Measurements from ENCODE around the gene ECHS1. TPM values are rescaled to one million over a fixed set of nuclear protein-coding genes. Genes with fewer than 3 reads are reported as not detected.
"Not testable (repeated sequence)": the region's sequence is repeated elsewhere in the genome, so short reads cannot be mapped to it uniquely, and the experiment has no call there.

The ECHS1 gene
- total and polyA plus RNA-seq, 7 donors = 83.2 to 151 (median 121) TPM

DNA sequence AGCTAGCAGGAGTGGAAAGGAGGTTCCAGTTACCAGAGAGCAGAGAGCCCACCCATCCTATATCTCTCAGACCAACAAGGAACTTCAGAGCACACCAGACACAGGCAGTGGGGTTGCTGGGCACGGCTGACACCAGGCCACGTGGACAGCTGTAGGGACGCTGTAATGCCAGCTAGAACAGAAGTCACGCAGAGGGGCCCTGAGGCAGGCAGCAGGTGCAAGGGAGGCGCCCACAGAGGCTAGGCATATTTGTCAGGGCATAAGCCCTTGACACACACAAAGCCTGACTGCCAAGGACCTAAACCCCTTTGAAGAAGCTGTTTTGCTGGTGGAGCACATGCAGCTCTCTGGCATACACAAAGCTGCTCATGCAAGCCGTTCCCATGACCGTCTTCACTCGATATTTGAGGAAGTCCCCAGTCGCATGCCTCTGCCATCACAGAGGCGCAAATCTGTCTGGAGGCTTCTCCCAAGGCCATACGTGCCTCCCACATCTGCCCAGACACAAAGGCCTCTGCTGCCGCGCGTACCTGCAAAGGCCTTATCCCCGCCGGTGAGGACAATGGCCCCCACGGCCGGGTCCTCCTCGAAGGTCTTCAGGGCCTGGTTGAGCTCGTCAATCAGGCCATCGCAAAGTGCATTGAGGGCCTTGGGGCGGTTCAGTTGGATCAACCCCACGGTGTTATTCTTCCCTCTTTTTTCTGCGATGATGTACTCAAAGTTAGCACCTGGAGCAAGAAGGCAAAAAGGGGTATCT is 2.9 kb downstream of the ECHS1 start:
- WGBS, 3 donors = 71 to 81% (median 73%) methylated on average over 24 of the region's 24 CpGs
- TF ChIP-seq, protein P1, sequence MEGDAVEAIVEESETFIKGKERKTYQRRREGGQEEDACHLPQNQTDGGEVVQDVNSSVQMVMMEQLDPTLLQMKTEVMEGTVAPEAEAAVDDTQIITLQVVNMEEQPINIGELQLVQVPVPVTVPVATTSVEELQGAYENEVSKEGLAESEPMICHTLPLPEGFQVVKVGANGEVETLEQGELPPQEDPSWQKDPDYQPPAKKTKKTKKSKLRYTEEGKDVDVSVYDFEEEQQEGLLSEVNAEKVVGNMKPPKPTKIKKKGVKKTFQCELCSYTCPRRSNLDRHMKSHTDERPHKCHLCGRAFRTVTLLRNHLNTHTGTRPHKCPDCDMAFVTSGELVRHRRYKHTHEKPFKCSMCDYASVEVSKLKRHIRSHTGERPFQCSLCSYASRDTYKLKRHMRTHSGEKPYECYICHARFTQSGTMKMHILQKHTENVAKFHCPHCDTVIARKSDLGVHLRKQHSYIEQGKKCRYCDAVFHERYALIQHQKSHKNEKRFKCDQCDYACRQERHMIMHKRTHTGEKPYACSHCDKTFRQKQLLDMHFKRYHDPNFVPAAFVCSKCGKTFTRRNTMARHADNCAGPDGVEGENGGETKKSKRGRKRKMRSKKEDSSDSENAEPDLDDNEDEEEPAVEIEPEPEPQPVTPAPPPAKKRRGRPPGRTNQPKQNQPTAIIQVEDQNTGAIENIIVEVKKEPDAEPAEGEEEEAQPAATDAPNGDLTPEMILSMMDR (IDR thresholded peaks at IDR 0.05) = no peak
- DNase-seq (no peak), ATAC-seq (no peak)
- no peaks in the 10 kb centered on the region for H3K9me3 ChIP-seq
- intact Hi-C loops (cut with DNase I) = loop anchor here in 1 of 2 donors (5.0 kb wide), 1 partner anchor 58 kb away; no protein-coding TSS in a partner anchor
- no peak overlapping the region for H3K4me3 ChIP-seq
- H3K27me3 ChIP-seq (ENCODE audit: insufficient read depth in 3 of 3, low read length in 2 of 3) = no peaks in the 10 kb centered on the region
- peaks cover 11% of the 10 kb centered on the region for H3K4me1 ChIP-seq
- H3K36me3 ChIP-seq (ENCODE audit: insufficient read depth in 1 of 2, low read depth in 1 of 2) = peaks cover 0 to 50% of the 10 kb centered on the region in 2 donors
- no peak overlapping the region for H3K27ac ChIP-seq

DNA sequence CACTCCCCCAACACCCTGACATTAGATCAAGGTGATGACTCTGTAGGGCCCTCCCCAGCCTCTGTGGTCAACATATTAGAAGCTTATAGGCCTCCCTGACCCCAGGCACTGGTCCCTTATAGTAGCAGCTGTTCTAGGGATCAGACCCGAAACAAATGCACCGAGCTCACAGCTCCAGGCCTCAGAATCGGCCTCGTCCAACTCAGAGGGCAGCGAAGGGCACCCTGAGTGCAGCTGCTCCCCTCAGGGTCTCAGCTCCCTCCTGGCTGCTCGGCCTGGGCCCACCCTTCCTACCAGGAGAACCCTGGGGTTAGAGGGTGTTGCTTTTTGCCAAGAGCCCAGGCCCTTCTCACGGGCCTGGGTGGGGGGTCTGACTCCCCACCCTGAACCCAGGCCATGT is 5.0 kb downstream of the ECHS1 start:
- Histone ChIP-seq H3K36me3 (ENCODE audit: insufficient read depth in 1 of 2, low read depth in 1 of 2) (peaks cover 0 to 68% of the 10 kb centered on the region in 2 donors), H3K4me1 (peaks cover 5% of the 10 kb centered on the region), H3K9me3 (no peaks in the 10 kb centered on the region), H3K4me3 (no peak overlapping the region), H3K27me3 (ENCODE audit: insufficient read depth in 3 of 3, low read length in 2 of 3) (no peaks in the 10 kb centered on the region), H3K27ac (no peak overlapping the region)
- intact Hi-C loops (cut with DNase I) = no loop called here
- ATAC-seq (no peak), DNase-seq (no peak)
- TF ChIP-seq, protein P1 (IDR thresholded peaks at IDR 0.05) = no peak
- WGBS, 3 donors = 56 to 67% (median 59%) methylated on average over 7 of the region's 7 CpGs

DNA sequence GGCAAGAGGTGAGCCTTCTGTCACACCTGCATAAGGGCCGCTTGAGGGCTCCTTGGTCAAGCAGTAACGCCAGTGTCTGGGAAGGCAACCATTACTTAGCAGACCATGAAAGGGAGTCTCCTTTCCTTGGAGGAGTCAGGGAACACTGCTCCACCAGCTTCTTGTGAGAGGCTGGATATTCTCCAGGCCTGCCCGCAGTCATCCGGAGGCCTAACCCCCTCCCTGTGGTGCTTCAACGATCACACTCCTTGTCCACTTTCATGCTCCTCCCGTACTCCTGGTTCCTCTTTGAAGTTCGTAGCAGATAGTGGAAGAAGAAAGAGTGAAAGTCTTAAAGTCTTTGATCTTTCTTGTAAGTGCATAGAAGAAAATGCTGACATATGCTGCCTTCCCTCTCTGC is 5.7 kb downstream of the ECHS1 start:
- H3K4me3 ChIP-seq; DNase-seq; H3K27ac ChIP-seq; H3K27me3 ChIP-seq (ENCODE audit: insufficient read depth in 3 of 3, low read length in 2 of 3); H3K9me3 ChIP-seq; H3K4me1 ChIP-seq; ATAC-seq; intact Hi-C loops (cut with DNase I): not testable (repeated sequence)
- WGBS, 3 donors = 82 to 90% (median 89%) methylated on average over 3 to 5 of the region's 7 CpGs
- peaks cover 2 to 75% of the 10 kb centered on the region in 2 donors for H3K36me3 ChIP-seq (ENCODE audit: insufficient read depth in 1 of 2, low read depth in 1 of 2)

DNA sequence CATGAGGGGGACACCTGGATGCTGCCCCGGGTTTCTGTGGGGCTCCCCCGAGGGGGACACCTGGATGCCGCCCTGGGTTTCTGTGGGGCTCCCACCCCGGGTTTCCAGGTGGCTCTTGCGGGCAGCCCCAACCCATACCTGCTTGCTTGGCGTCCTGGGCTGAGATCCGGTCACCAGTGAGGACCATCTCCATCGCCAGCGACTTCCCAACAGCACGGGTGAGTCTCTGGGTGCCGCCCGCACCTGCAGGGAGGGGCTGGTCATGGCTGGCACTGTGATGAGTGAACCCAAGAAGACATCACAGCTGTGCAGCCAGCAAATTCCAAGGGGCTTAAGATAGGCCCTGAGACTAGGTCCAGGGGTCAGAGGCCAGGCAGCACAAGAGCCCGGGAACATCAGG is 6.4 kb downstream of the ECHS1 start:
- TF ChIP-seq, protein P1 (IDR thresholded peaks at IDR 0.05) = no peak

DNA sequence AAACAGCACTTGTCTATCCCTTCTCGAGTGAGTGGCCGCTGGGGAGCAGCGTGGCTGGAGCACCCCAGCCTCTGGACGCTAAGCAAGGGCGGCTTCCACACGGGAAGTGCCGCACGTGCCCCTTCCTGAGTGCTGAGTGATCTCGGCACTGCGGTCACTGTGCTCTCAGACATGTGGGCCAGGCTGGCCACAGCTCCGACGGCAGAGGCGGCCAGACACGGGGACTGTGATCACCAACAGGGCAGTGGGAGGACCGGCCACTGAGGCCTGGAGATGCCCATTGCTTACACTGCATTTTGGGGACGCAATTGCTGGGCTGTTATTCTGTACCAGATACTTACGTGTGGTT is 7.0 kb downstream of the ECHS1 start:
- Histone ChIP-seq H3K27me3 (ENCODE audit: insufficient read depth in 3 of 3, low read length in 2 of 3) (no peaks in the 10 kb centered on the region), H3K4me1 (no peaks in the 10 kb centered on the region), H3K4me3 (no peak overlapping the region), H3K36me3 (ENCODE audit: insufficient read depth in 1 of 2, low read depth in 1 of 2) (peaks cover 4 to 85% of the 10 kb centered on the region in 2 donors), H3K27ac (no peak overlapping the region), H3K9me3 (no peaks in the 10 kb centered on the region)
- ATAC-seq (no peak), DNase-seq (no peak)
- TF ChIP-seq, protein P1 (IDR thresholded peaks at IDR 0.05) = no peak
- 84 to 85% (median 85%) methylated on average over 17 of the region's 17 CpGs for WGBS, 3 donors
- intact Hi-C loops (cut with DNase I) = no loop called here

More for the DNA sequence above, 6.4 kb downstream of the ECHS1 start:
- ATAC-seq (no peak), DNase-seq (no peak)
- no peak overlapping the region for H3K27ac ChIP-seq
- WGBS, 3 donors = 91 to 96% (median 93%) methylated on average over 9 to 13 of the region's 13 CpGs
- peaks cover 4 to 82% of the 10 kb centered on the region in 2 donors for H3K36me3 ChIP-seq (ENCODE audit: insufficient read depth in 1 of 2, low read depth in 1 of 2)
- no peaks in the 10 kb centered on the region for H3K27me3 ChIP-seq (ENCODE audit: insufficient read depth in 3 of 3, low read length in 2 of 3)
- no peaks in the 10 kb centered on the region for H3K4me1 ChIP-seq
- H3K4me3 ChIP-seq = no peak overlapping the region
- intact Hi-C loops (cut with DNase I) = no loop called here
- no peaks in the 10 kb centered on the region for H3K9me3 ChIP-seq
